Testis (tissue), 3 donors: ENCODE measurements around the gene IGSF22. TPM values are rescaled to one million over a fixed set of nuclear protein-coding genes. Genes with fewer than 3 reads are reported as not detected.
"Not testable (repeated sequence)": the region's sequence is repeated elsewhere in the genome, so short reads cannot be mapped to it uniquely, and the experiment has no call there.

Experiments used
- DNase-seq: peaks from one replicate; pipeline ENCODE4 v3.0.0-alpha.2; 2019
- H3K27ac ChIP-seq, 2 donors: fragments of 200-600 bp; sonication (generic); one replicate each; pipeline ENCODE4 v1.5.1; 2019
- H3K27me3 ChIP-seq: fragments of 200-600 bp; sonication (generic); one replicate; pipeline ENCODE4 v1.5.1; 2019
- H3K36me3 ChIP-seq: fragments of 200-600 bp; sonication (generic); one replicate; pipeline ENCODE4 v1.5.1; 2017; ENCODE audit warnings: low read depth; ENCODE audit errors: missing control alignments
- H3K4me1 ChIP-seq: fragments of 200-600 bp; sonication (generic); one replicate; pipeline ENCODE4 v1.5.1; 2019
- H3K4me3 ChIP-seq, 2 donors: fragments of 200-600 bp; sonication (generic); one replicate each; pipeline ENCODE4 v1.5.1; 2017 to 2019
- H3K9me3 ChIP-seq: fragments of 200-600 bp; sonication (generic); one replicate; pipeline ENCODE4 v1.5.1; 2017
- CTCF ChIP-seq, 3 experiments: fragments of 450-650 bp in 2 of 3; fragments of 200-600 bp in 1 of 3; sonication (generic) in 1 of 3; IDR thresholded peaks; one replicate each; pipeline ENCODE4 v1.5.1; 2016 to 2019; ENCODE audit warnings: antibody characterized with exemption in 3 of 3, mild to moderate bottlenecking in 2 of 3, moderate library complexity in 1 of 3
- POLR2A ChIP-seq: fragments of 450-650 bp; IDR thresholded peaks from one replicate; pipeline ENCODE4 v1.6.1; 2017; ENCODE audit warnings: antibody characterized with exemption, mild to moderate bottlenecking, moderate library complexity
- WGBS, 2 donors: methylation state at CpG; one replicate each; pipeline ENCODE4 v1.1.5; 2018; 5-methylcytosine and 5-hydroxymethylcytosine counted together
- intact Hi-C: fragments of 100-400 bp; cut with DNase I; formaldehyde crosslinking; loops from one replicate; pipeline ENCODE4 v1.15.1; 2023; ENCODE audit warnings: low total_unique reads
- polyA plus RNA-seq: library from polyadenylated mRNA; stranded (reverse); fragments of 350-450 nt; fragmentation: Illumina TruSeq; extraction: RNeasy Lipid Tissue Mini Kit (QIAGEN cat#74804); gene quantifications from one replicate; pipeline ENCODE4 v1.2.3, GENCODE V29; 2014; ENCODE audit warnings: low read depth, low replicate concordance; ENCODE audit not compliant: insufficient read depth
- total RNA-seq, 2 donors: library from RNA; depleted of rRNA; stranded (reverse); fragments of >200 nt; gene quantifications; one replicate each; pipeline ENCODE4 v1.2.3, GENCODE V29; 2016

IGSF22 gene
- total and polyA plus RNA-seq, 3 donors from 2014 or later, result 0.94 to 1.7 (median 1.1) TPM

- intact Hi-C loops, result no loop called here
- no peak overlapping the region for H3K4me3 ChIP-seq
- 87 to 89% methylated on average over 2 of the region's 2 CpGs for WGBS, 2 donors
- TF ChIP-seq POLR2A (no peak), CTCF (IDR thresholded peaks at IDR 0.05) (no peak)
- no peak for DNase-seq
- no peaks in the 10 kb centered on the region for H3K36me3 ChIP-seq
- no peak overlapping the region for H3K27ac ChIP-seq
- no peaks in the 10 kb centered on the region for H3K9me3 ChIP-seq
- peaks cover 19% of the 10 kb centered on the region for H3K4me1 ChIP-seq
- no peaks in the 10 kb centered on the region for H3K27me3 ChIP-seq
Measured at GRCh38 chr11:18696638-18697225, 29.3 kb downstream of the IGSF22 start.

GRCh38 chr11:18692941-18693760, 32.8 kb downstream of the IGSF22 start:
- H3K27ac ChIP-seq, result no peak overlapping the region
- H3K9me3 ChIP-seq, result no peaks in the 10 kb centered on the region
- H3K36me3 ChIP-seq, result no peaks in the 10 kb centered on the region
- DNase-seq, result no peak
- no peaks in the 10 kb centered on the region for H3K27me3 ChIP-seq
- TF ChIP-seq CTCF (IDR thresholded peaks at IDR 0.05) (no peak), POLR2A (no peak)
- intact Hi-C loops, result no loop called here
- 74 to 78% methylated on average over 9 of the region's 9 CpGs for WGBS, 2 donors
- H3K4me3 ChIP-seq, result no peak overlapping the region
- peaks cover 4% of the 10 kb centered on the region for H3K4me1 ChIP-seq

- WGBS, 2 donors, result 83 to 87% methylated on average over 4 of the region's 4 CpGs
- H3K27ac ChIP-seq, H3K9me3 ChIP-seq, H3K27me3 ChIP-seq, intact Hi-C loops, H3K36me3 ChIP-seq, DNase-seq, H3K4me1 ChIP-seq, H3K4me3 ChIP-seq: not testable (repeated sequence)
Measured at GRCh38 chr11:18691467-18692140, 34.4 kb downstream of the IGSF22 start.

- H3K36me3 ChIP-seq, result no peaks in the 10 kb centered on the region
- H3K9me3 ChIP-seq, result no peaks in the 10 kb centered on the region
- intact Hi-C loops, result no loop called here
- 38 to 69% methylated on average over 1 of the region's 1 CpG for WGBS, 2 donors
- no peaks in the 10 kb centered on the region for H3K27me3 ChIP-seq
- TF ChIP-seq CTCF (IDR thresholded peaks at IDR 0.05) (no peak), POLR2A (no peak)
- no peak overlapping the region for H3K27ac ChIP-seq
- DNase-seq, result no peak
- H3K4me3 ChIP-seq, result no peak overlapping the region
- no peaks in the 10 kb centered on the region for H3K4me1 ChIP-seq
Measured at GRCh38 chr11:18684267-18684666, 41.7 kb downstream of the IGSF22 start.

GRCh38 chr11:18682466-18682865, 43.5 kb downstream of the IGSF22 start:
- Histone ChIP-seq H3K36me3 (no peaks in the 10 kb centered on the region), H3K4me1 (no peaks in the 10 kb centered on the region), H3K27me3 (no peaks in the 10 kb centered on the region), H3K4me3 (no peak overlapping the region), H3K27ac (no peak overlapping the region), H3K9me3 (no peaks in the 10 kb centered on the region)
- 94 to 95% methylated on average over 3 of the region's 3 CpGs for whole genome bisulfite sequencing, 2 donors
- TF ChIP-seq CTCF (IDR thresholded peaks at IDR 0.05), result no peak
- no peak for TF ChIP-seq POLR2A
- intact Hi-C loops, result no loop called here
- DNase-seq, result no peak

- H3K27me3 ChIP-seq, H3K4me1 ChIP-seq, intact Hi-C loops, H3K4me3 ChIP-seq, H3K27ac ChIP-seq, H3K36me3 ChIP-seq, H3K9me3 ChIP-seq, DNase-seq: not testable (repeated sequence)
- 86 to 100% methylated on average over 1 of the region's 1 CpG for WGBS, 2 donors
Measured at GRCh38 chr11:18681949-18682348, 44.0 kb downstream of the IGSF22 start.
